Neural progenitor cell (in vitro differentiated cells): ENCODE measurements around the gene SYMPK.

ENCODE experiments used
- EZH2 ChIP-seq: fragments of 200-600 bp; sonication (generic); IDR thresholded peaks from 2 replicates; pipeline ENCODE4 v1.6.1; 2017; ENCODE audit warnings: antibody characterized with exemption, mild to moderate bottlenecking, moderate library complexity
- EZH2phosphoT487 ChIP-seq: fragments of 200-600 bp; sonication (generic); IDR thresholded peaks from 2 replicates; pipeline ENCODE4 v1.6.1; 2017; ENCODE audit warnings: antibody characterized with exemption

- no peak for TF ChIP-seq EZH2phosphoT487
- no peak for TF ChIP-seq EZH2
These were observed 26.4 kb upstream of the SYMPK start for GRCh38 chr19:45889210-45889885.
